Renal cortical epithelial cell (primary cell): Measurements from ENCODE around the gene RNF43. TPM values are rescaled to one million over a fixed set of nuclear protein-coding genes. Genes with fewer than 3 reads are reported as not detected.
A peak's percentile ranks its signal among the peaks of the same experiment; 100 is the strongest.

ENCODE experiments used
- DNase-seq: peaks from one replicate; pipeline ENCODE4 v3.0.0-alpha.2; 2011; ENCODE audit warnings: low read depth
- total RNA-seq: library from RNA; depleted of rRNA; stranded (reverse); fragments of >200 nt; gene quantifications from 2 replicates; pipeline ENCODE4 v1.2.3, GENCODE V29; 2014

The RNF43 gene
- total RNA-seq, 1 donor from 2014 or later, result 6.0 TPM

GRCh38 chr17:58382108-58382871 is 35.0 kb downstream of the RNF43 start:
- no peak for DNase-seq

GRCh38 chr17:58381124-58382035 is 36.0 kb downstream of the RNF43 start:
- DNase-seq, result peak; percentile 81

- no peak for DNase-seq
These were observed 36.9 kb downstream of the RNF43 start for GRCh38 chr17:58380207-58381123.

DNA sequence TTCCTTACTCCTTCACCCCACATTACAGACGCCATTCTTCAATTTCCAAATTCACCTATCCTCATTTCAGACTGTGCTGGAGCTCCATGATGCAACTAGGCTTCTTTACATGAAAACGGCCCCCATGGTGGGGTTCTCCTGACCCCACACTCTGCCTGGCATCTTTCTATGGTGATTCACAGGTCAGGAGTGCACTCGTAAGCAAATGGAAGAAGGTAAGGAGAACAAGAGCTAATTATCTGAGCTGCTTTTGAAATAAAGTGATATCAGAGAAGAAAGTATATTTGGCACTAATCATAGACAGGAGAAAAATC is 37.9 kb downstream of the RNF43 start:
- DNase-seq, result no peak

DNA sequence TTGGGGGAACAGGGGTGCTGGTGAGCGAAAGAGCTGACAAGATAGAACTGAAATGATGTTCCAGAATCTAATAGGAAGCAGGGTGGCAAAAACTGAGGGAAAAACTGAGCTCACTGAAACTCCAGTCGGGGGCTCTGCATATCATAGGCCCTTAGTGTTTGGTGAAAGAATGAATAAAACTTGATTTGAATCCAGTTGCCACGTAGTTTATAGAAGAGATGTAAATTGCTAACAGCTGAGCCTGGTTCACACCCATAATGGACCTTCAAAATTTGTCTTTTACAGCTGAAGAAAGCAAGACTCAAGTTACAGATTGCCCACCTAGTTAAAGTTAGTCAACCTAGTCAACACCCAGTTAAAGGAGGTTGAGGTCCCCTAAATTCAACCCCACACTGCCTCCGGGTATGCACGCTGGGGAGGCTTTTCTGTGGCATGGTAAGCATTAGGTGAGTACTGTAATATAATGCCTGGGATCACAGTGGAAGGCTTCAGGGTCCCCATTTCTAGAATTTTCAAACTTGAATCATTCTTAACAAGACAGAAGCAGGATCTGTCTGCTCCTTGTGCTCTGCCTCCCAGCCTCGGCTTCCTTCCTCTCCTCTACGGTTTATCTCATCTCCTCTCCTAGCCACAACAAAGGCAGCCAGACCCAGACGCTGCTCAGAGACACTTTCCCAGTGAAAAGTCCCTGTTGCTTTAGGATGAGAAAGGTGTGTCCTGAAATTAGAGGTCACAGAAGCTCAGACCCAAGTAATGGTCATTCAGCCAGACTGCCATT is 38.4 kb downstream of the RNF43 start:
- no peak for DNase-seq

DNA sequence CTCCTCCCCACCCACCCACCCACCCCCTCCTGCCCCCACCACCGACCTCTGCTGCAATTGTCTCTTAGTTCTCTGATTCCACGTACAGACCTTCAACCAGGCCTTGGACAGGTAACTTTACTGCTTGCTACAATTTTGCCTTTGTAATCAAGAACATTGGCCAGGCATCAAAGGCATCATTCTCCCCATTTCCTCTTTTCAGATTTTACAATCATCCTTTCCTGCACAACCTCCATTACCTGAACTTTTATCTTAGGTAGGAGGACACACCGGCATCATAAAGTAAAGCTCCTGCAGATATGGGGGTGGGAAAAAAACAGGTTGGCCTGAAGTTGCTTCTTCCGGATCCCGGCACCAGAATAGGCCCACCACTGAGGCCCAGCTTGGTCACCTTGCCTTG is 39.7 kb downstream of the RNF43 start:
- DNase-seq, result no peak

DNA sequence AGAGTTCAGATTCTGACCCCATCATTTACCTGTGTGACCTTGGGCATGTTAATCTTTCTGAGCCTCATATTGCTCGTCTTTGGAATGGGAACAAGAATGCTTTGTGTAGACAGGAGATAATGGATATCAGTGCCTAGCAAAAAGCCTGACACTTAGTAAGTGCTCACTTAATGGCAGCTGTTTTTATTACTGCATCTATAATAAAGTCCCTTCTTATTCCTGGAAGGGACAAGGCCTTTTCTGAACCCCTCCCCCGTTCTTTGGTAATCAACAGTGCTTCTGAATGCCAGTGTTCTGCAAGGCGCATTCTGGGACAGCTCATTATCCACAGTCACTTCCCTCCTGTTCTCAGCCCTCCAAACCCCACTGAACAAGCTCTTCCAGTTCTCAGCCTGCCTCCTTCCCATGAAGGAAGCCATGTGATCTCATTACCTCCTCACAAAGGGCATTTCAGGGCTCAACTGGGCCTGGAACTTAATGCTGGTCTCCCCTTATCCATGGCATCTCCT is 40.2 kb downstream of the RNF43 start:
- DNase-seq, result peak; percentile 54

- no peak for DNase-seq
These were observed 40.8 kb downstream of the RNF43 start for GRCh38 chr17:58376472-58377000.

DNA sequence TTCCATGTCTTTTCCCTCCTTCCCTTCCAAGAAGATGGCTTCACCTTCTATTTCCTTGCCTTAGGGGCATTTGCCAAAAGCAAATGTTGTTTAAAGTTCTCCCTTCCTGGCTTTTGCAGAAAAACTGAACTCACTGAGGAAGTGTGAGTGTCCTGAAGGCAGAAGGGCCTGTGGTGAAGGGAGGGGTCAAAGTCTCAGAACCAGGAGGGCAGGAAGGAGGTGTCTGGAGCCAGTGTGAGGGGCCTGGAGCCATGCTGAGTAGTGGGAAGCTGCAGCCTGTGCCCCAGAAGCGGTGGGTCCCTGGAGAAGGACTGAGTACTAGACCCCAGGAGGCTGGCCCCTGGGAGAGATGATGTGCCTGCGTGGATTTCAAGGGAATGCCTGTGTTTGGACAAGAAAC is 41.5 kb downstream of the RNF43 start:
- DNase-seq, result no peak

DNA sequence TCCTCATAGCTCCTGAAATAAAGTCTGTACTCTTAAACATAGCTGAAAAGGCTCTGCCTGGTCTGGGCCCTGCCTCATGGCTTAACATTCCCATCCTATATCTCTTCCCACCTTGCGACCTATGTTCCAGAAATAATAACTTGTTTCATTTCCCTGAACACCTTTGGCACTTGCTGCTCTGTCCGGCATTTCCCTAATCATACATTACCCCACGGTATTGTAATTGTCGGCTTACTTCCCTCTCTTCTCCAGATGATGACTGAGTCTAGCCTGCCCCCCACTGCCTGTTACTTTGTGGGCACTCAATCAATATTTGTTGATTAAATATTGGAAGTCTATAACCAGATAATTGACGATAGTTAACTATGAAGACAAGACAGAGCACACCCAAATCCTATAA is 42.1 kb downstream of the RNF43 start:
- no peak for DNase-seq

DNA sequence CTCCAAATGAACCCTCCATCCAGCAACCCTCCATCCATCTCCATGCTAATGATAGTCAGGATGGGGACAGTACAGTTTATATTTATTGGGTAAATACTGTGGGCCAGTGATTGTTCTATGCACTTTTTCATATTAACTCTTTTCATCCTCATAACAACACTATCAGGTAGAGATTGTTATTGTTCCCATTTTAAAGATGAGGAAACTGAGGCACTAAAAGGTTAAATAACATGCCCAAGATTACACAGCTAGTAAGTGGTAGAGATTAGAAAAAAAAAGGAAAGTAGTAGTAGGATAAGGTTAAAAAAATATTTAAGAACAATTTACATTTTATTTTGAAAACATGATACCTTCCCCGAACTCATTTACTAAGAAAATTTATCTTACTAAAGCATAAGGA is 43.4 kb downstream of the RNF43 start:
- no peak for DNase-seq

DNA sequence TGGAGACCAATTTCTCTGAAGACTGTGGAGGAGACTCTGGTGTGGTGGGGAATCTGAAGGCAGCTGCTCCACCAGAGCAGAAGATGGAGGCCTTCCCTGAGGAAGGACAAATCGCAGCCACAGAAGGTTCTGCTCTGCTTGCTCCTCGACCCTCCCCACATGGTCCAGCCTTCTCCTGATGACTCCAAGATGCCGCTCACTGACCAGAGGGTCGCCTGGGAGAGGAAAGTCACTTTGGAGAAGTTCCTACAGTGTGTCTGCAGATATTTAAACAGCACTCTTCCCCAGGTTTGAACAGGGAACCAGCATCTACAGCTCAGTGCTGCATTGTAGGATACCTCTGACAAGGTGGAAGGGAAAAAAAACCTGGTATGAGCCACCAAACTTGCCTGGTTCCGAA is 44.3 kb downstream of the RNF43 start:
- DNase-seq, result no peak

DNA sequence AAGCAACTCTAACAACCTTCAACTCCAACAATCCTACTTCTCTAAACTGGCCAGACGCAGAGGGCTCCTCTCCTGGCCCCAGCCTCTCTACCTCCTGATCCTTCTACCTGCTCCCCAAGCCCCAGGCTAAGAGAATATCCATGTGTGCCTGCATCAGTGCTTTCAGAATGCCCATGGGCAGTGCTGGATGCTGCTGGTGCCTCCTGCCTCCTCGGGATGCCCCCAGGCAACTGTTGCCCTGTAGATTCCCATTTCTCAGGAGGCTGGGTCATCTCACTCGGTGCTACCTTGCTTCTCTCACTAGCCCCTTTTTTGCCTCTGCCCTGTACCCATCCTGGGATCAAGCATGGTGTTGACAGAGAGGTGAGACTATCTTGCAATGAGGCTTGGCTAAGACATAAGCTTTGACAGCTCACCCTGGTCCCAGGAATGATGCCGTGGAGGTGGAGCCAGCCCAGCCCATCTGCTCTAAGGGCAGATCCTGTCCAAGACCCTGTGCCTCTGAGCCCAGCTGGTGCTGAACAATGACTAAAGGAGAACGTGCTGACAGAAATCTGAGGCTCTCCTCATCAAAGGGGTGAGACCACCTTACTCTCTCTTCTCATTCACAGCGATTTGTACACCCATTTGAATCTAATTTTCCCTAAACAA is 45.9 kb downstream of the RNF43 start:
- no peak for DNase-seq

DNA sequence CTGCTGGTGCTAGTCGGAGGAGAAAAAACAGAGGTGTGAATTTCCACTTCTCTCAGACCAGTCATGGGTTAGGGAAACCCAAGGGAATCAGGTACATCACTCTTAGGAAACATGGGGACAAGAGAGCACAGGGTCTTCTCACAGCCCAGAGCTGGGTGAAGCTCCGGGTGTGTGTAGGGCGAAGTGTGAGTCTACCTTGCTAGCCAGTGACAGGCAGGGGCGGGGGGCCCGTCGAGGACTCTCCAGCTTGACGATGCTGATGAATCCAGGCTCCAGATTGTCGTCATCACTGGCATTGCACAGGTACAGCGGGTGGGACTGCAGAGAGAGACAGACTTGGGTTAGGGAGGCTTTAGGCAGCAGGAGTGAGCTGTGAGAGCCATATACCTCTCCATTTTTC is 46.6 kb downstream of the RNF43 start:
- no peak for DNase-seq

DNA sequence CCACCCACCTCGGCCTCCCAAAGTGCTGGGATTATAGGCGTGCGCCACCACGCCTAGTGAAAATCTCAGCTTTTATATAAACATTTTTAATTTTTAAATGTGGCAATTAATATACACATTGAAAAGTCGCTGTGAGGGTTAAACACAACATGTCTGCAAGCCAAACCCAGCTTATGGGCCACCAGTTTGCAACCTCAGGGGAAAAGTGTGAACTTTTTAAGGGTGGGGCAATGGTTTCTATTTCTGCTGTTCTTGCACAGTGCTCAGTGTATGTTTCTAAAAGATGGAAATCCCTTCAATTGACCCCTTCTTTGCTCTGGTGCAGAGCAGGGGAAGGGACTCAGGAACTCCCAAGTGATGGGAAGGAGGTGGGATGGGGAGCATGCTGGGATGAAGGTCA is 47.0 kb downstream of the RNF43 start:
- no peak for DNase-seq

- DNase-seq, result no peak
These were observed 47.9 kb downstream of the RNF43 start for GRCh38 chr17:58369214-58370031.

- DNase-seq, result no peak
These were observed 48.5 kb downstream of the RNF43 start for GRCh38 chr17:58368860-58369213.
